ENCODE results near the gene ZP1. TPM values are rescaled to one million over a fixed set of nuclear protein-coding genes. Genes with fewer than 3 reads are reported as not detected.
A peak's percentile ranks its signal among the peaks of the same experiment; 100 is the strongest.

The ZP1 gene
- total RNA-seq, 1 experiment from 2014 or later = not detected

- no peaks in the 10 kb centered on the region for H3K9me3 Mint-ChIP-seq (ENCODE audit: unreplicated experiment)
- Histone ChIP-seq H3K9me3 (no peaks in the 10 kb centered on the region), H3K4me1 (no peaks in the 10 kb centered on the region), H3K4me3 (ENCODE audit: low read depth, low read length) (no peak overlapping the region), H3K36me3 (ENCODE audit: control insufficient read depth, insufficient read depth, low read length) (no peaks in the 10 kb centered on the region), H3K27me3 (replicated peaks; ENCODE audit: control insufficient read depth, insufficient read depth, low read length) (no peaks in the 10 kb centered on the region)
- no TSS peak for BruUV-seq (replicated peaks)
- TF ChIP-seq CTCF (IDR thresholded peaks at IDR 0.05; ENCODE audit: insufficient read depth in 1 of 2, low read depth in 1 of 2, low read length in 1 of 2, severe bottlenecking in 1 of 2, unreplicated experiment in 1 of 2) = no peak
- no peaks in the 10 kb centered on the region for H3K4me1 Mint-ChIP-seq (ENCODE audit: low read depth, unreplicated experiment)
- DNase-seq = no peak
- intact Hi-C loops (cut with micrococcal nuclease; ENCODE audit: unreplicated experiment) = no loop called here
- H3K27ac Mint-ChIP-seq (ENCODE audit: unreplicated experiment) = no peak overlapping the region
- ChIA-PET CTCF (interaction anchor here (0.7 kb wide), 1 partner anchor 19 kb away, joined by 3 read pairs; no protein-coding TSS in a partner anchor), POLR2A (no interaction called here)
- no peak overlapping the region for H3K4me3 Mint-ChIP-seq (ENCODE audit: unreplicated experiment)
- no peaks in the 10 kb centered on the region for H3K27me3 Mint-ChIP-seq (ENCODE audit: insufficient read depth, unreplicated experiment)
- H3K36me3 Mint-ChIP-seq (ENCODE audit: insufficient read depth, unreplicated experiment) = no peaks in the 10 kb centered on the region
These were observed 13.4 kb downstream of the ZP1 start for GRCh38 chr11:60880643-60881282.

GRCh38 chr11:60887556-60887955, 20.2 kb downstream of the ZP1 start:
- no peaks in the 10 kb centered on the region for H3K27me3 Mint-ChIP-seq (ENCODE audit: insufficient read depth, unreplicated experiment)
- H3K9me3 Mint-ChIP-seq (ENCODE audit: unreplicated experiment) = no peaks in the 10 kb centered on the region
- H3K36me3 Mint-ChIP-seq (ENCODE audit: insufficient read depth, unreplicated experiment) = peaks cover 20% of the 10 kb centered on the region
- no peaks in the 10 kb centered on the region for H3K27me3 ChIP-seq (replicated peaks; ENCODE audit: control insufficient read depth, insufficient read depth, low read length)
- no TSS peak for BruUV-seq (replicated peaks)
- H3K4me1 Mint-ChIP-seq (ENCODE audit: low read depth, unreplicated experiment) = peaks cover 7% of the 10 kb centered on the region
- CTCF ChIA-PET = interaction anchor here (0.6 to 2.2 kb wide), 22 partner anchors 12 to 230 kb away, joined by 3 to 200 read pairs (median 5); partner anchors contain the start of genes PRPF19, PTGDR2 and TMEM109
- POLR2A ChIA-PET = no interaction called here
- H3K4me3 ChIP-seq (ENCODE audit: low read depth, low read length) = no peak overlapping the region
- intact Hi-C loops (cut with micrococcal nuclease; ENCODE audit: unreplicated experiment) = loop anchor here (1.0 kb wide), 3 partner anchors 56 to 186 kb away; no protein-coding TSS in a partner anchor
- TF ChIP-seq CTCF (IDR thresholded peaks at IDR 0.05; ENCODE audit: insufficient read depth in 1 of 2, low read depth in 1 of 2, low read length in 1 of 2, severe bottlenecking in 1 of 2, unreplicated experiment in 1 of 2) = peak; percentile 72 to 87
- no peaks in the 10 kb centered on the region for H3K36me3 ChIP-seq (ENCODE audit: control insufficient read depth, insufficient read depth, low read length)
- no peak overlapping the region for H3K4me3 Mint-ChIP-seq (ENCODE audit: unreplicated experiment)
- H3K27ac Mint-ChIP-seq (ENCODE audit: unreplicated experiment) = no peak overlapping the region
- peak; percentile 67 to 75 for DNase-seq
- H3K4me1 ChIP-seq = no peaks in the 10 kb centered on the region
- no peaks in the 10 kb centered on the region for H3K9me3 ChIP-seq

GRCh38 chr11:60889869-60890311, 22.5 kb downstream of the ZP1 start:
- Mint-ChIP-seq H3K27me3 (ENCODE audit: insufficient read depth, unreplicated experiment) (no peaks in the 10 kb centered on the region), H3K4me1 (ENCODE audit: low read depth, unreplicated experiment) (peaks cover 7% of the 10 kb centered on the region), H3K27ac (ENCODE audit: unreplicated experiment) (peak overlapping the region; percentile 3), H3K36me3 (ENCODE audit: insufficient read depth, unreplicated experiment) (peaks cover 39% of the 10 kb centered on the region), H3K4me3 (ENCODE audit: unreplicated experiment) (no peak overlapping the region), H3K9me3 (ENCODE audit: unreplicated experiment) (no peaks in the 10 kb centered on the region)
- Histone ChIP-seq H3K9me3 (no peaks in the 10 kb centered on the region), H3K36me3 (ENCODE audit: control insufficient read depth, insufficient read depth, low read length) (no peaks in the 10 kb centered on the region), H3K4me3 (ENCODE audit: low read depth, low read length) (no peak overlapping the region), H3K4me1 (no peaks in the 10 kb centered on the region), H3K27me3 (replicated peaks; ENCODE audit: control insufficient read depth, insufficient read depth, low read length) (no peaks in the 10 kb centered on the region)
- peak in 1 of 2 experiments; percentile 31 for DNase-seq
- TF ChIP-seq CTCF (IDR thresholded peaks at IDR 0.05; ENCODE audit: insufficient read depth in 1 of 2, low read depth in 1 of 2, low read length in 1 of 2, severe bottlenecking in 1 of 2, unreplicated experiment in 1 of 2) = no peak
- ChIA-PET CTCF (interaction anchor here (1.0 to 1.4 kb wide), 4 partner anchors 9 to 114 kb away, joined by 3 to 11 read pairs (median 5); no protein-coding TSS in a partner anchor), POLR2A (no interaction called here)
- no TSS peak for BruUV-seq (replicated peaks)
- intact Hi-C loops (cut with micrococcal nuclease; ENCODE audit: unreplicated experiment) = no loop called here
